GM23338 (cell line): ENCODE data around the gene PHKG1. TPM values are rescaled to one million over a fixed set of nuclear protein-coding genes. Genes with fewer than 3 reads are reported as not detected.

Experiments used
- ATAC-seq: fragments of 200-7000 bp; cut with Tn5 transposase; 3 replicates; pipeline ENCODE4 v1.9.1; 2020
- DNase-seq: peaks from one replicate; pipeline ENCODE4 v3.0.0-alpha.2; 2015; ENCODE audit warnings: low spot score
- H2AFZ ChIP-seq: fragments of 200-600 bp; sonication (generic); 2 replicates; pipeline ENCODE4 v1.8.0; 2016; ENCODE audit warnings: antibody characterized with exemption, mild to moderate bottlenecking, moderate library complexity
- H3F3A ChIP-seq: fragments of 200-600 bp; sonication (generic); replicated peaks from 2 replicates; pipeline ENCODE4 v1.8.0; 2017; ENCODE audit warnings: antibody characterized with exemption, mixed run types, low read depth
- H3K27ac ChIP-seq: fragments of 200-600 bp; sonication (generic); 2 replicates; pipeline ENCODE4 v1.6.1; 2016; ENCODE audit warnings: low read depth
- H3K27me3 ChIP-seq: fragments of 200-600 bp; sonication (generic); 2 replicates; pipeline ENCODE4 v1.8.0; 2016; ENCODE audit warnings: mild to moderate bottlenecking, mixed run types, moderate library complexity; ENCODE audit not compliant: insufficient read depth
- H3K36me3 ChIP-seq: fragments of 200-600 bp; sonication (generic); 2 replicates; pipeline ENCODE4 v1.8.0; 2016; ENCODE audit warnings: mild to moderate bottlenecking; ENCODE audit not compliant: insufficient read depth
- H3K4me1 ChIP-seq: fragments of 200-600 bp; sonication (generic); 2 replicates; pipeline ENCODE4 v1.8.0; 2016; ENCODE audit warnings: mild to moderate bottlenecking, moderate library complexity; ENCODE audit not compliant: insufficient read depth
- H3K4me2 ChIP-seq: fragments of 200-600 bp; sonication (generic); 2 replicates; pipeline ENCODE4 v1.7.1; 2017; ENCODE audit warnings: mixed run types
- H3K4me3 ChIP-seq: fragments of 200-600 bp; sonication (generic); 2 replicates; pipeline ENCODE4 v1.6.1; 2016; ENCODE audit warnings: mixed run types
- H3K79me2 ChIP-seq: fragments of 200-600 bp; sonication (generic); replicated peaks from 2 replicates; pipeline ENCODE4 v1.8.0; 2017; ENCODE audit warnings: mild to moderate bottlenecking; ENCODE audit not compliant: insufficient read depth
- H3K9me2 ChIP-seq: fragments of 200-600 bp; sonication (generic); 2 replicates; pipeline ENCODE4 v1.8.0; 2017; ENCODE audit not compliant: insufficient read depth
- H4K20me1 ChIP-seq: fragments of 200-600 bp; sonication (generic); replicated peaks from 2 replicates; pipeline ENCODE4 v1.8.0; 2017; ENCODE audit warnings: mild to moderate bottlenecking; ENCODE audit not compliant: insufficient read depth
- H3K27ac Mint-ChIP-seq: 2 replicates; pipeline ENCODE4 v1.8.0; 2020; ENCODE audit warnings: inconsistent platforms, mild to moderate bottlenecking, moderate library complexity, mixed read lengths
- H3K27me3 Mint-ChIP-seq: 3 replicates; pipeline ENCODE4 v1.8.0; 2022; ENCODE audit warnings: low read depth, mild to moderate bottlenecking, moderate library complexity, mixed read lengths, inconsistent platforms; ENCODE audit not compliant: insufficient read depth, poor library complexity
- H3K36me3 Mint-ChIP-seq: 3 replicates; pipeline ENCODE4 v1.8.0; 2021; ENCODE audit warnings: low read depth, mild to moderate bottlenecking, inconsistent platforms, moderate library complexity, mixed read lengths
- H3K4me1 Mint-ChIP-seq: 3 replicates; pipeline ENCODE4 v1.8.0; 2020; ENCODE audit warnings: mild to moderate bottlenecking, inconsistent platforms, mixed read lengths
- H3K4me3 Mint-ChIP-seq: 3 replicates; pipeline ENCODE4 v1.8.0; 2021; ENCODE audit warnings: moderate library complexity, mild to moderate bottlenecking, inconsistent platforms, mixed read lengths
- H3K9me3 Mint-ChIP-seq: 3 replicates; pipeline ENCODE4 v1.8.0; 2020; ENCODE audit warnings: moderate library complexity, mild to moderate bottlenecking, inconsistent platforms, mixed read lengths
- ETS1 ChIP-seq: IDR thresholded peaks from 2 replicates; pipeline ENCODE4 v1.6.1; 2016; ENCODE audit warnings: antibody characterized with exemption
- EZH2 ChIP-seq: fragments of 200-600 bp; sonication (generic); IDR thresholded peaks from one replicate; pipeline ENCODE4 v1.8.0; 2017; ENCODE audit warnings: antibody characterized with exemption, mild to moderate bottlenecking, low read depth; ENCODE audit not compliant: unreplicated experiment
- EZH2phosphoT487 ChIP-seq: fragments of 200-600 bp; sonication (generic); IDR thresholded peaks from one replicate; pipeline ENCODE4 v1.8.1; 2018; ENCODE audit warnings: antibody characterized with exemption; ENCODE audit not compliant: unreplicated experiment
- JUNB ChIP-seq: IDR thresholded peaks from one replicate; pipeline ENCODE4 v1.6.1; 2016; ENCODE audit warnings: antibody characterized with exemption; ENCODE audit not compliant: unreplicated experiment
- NANOG ChIP-seq: IDR thresholded peaks from 2 replicates; pipeline ENCODE4 v1.6.1; 2016; ENCODE audit warnings: antibody characterized with exemption, borderline replicate concordance
- STAT1 ChIP-seq: IDR thresholded peaks from one replicate; pipeline ENCODE4 v1.6.1; 2016; ENCODE audit warnings: antibody characterized with exemption; ENCODE audit not compliant: unreplicated experiment
- ZNF331 ChIP-seq: fragments of 250-450 bp; sonication (Bioruptor Pico); IDR thresholded peaks from 2 replicates; pipeline ENCODE4 v1.5.0; 2020; ENCODE audit warnings: low read depth, mild to moderate bottlenecking, moderate library complexity
- polyA plus RNA-seq: library from polyadenylated mRNA; unstranded; fragments of >200 nt; fragmentation: Nextera tagmentation; extraction: Ambion mirVana; gene quantifications from 2 replicates; pipeline ENCODE4 v1.2.1, GENCODE V29; 2016
- total RNA-seq: library from RNA; depleted of rRNA; stranded (reverse); fragments of >200 nt; shearing (Covaris generic); gene quantifications from 2 replicates; pipeline ENCODE4 v1.2.3, GENCODE V29; 2014
- TF ChIP-seq, protein P1 (sequence below): fragments of 250-450 bp; sonication (Bioruptor Pico); IDR thresholded peaks from 2 replicates; pipeline ENCODE4 v1.5.0; 2020; ENCODE audit warnings: mild to moderate bottlenecking, moderate library complexity

The PHKG1 gene
- total and polyA plus RNA-seq, 2 experiments from 2014 or later, result not detected

- TF ChIP-seq, protein P1, sequence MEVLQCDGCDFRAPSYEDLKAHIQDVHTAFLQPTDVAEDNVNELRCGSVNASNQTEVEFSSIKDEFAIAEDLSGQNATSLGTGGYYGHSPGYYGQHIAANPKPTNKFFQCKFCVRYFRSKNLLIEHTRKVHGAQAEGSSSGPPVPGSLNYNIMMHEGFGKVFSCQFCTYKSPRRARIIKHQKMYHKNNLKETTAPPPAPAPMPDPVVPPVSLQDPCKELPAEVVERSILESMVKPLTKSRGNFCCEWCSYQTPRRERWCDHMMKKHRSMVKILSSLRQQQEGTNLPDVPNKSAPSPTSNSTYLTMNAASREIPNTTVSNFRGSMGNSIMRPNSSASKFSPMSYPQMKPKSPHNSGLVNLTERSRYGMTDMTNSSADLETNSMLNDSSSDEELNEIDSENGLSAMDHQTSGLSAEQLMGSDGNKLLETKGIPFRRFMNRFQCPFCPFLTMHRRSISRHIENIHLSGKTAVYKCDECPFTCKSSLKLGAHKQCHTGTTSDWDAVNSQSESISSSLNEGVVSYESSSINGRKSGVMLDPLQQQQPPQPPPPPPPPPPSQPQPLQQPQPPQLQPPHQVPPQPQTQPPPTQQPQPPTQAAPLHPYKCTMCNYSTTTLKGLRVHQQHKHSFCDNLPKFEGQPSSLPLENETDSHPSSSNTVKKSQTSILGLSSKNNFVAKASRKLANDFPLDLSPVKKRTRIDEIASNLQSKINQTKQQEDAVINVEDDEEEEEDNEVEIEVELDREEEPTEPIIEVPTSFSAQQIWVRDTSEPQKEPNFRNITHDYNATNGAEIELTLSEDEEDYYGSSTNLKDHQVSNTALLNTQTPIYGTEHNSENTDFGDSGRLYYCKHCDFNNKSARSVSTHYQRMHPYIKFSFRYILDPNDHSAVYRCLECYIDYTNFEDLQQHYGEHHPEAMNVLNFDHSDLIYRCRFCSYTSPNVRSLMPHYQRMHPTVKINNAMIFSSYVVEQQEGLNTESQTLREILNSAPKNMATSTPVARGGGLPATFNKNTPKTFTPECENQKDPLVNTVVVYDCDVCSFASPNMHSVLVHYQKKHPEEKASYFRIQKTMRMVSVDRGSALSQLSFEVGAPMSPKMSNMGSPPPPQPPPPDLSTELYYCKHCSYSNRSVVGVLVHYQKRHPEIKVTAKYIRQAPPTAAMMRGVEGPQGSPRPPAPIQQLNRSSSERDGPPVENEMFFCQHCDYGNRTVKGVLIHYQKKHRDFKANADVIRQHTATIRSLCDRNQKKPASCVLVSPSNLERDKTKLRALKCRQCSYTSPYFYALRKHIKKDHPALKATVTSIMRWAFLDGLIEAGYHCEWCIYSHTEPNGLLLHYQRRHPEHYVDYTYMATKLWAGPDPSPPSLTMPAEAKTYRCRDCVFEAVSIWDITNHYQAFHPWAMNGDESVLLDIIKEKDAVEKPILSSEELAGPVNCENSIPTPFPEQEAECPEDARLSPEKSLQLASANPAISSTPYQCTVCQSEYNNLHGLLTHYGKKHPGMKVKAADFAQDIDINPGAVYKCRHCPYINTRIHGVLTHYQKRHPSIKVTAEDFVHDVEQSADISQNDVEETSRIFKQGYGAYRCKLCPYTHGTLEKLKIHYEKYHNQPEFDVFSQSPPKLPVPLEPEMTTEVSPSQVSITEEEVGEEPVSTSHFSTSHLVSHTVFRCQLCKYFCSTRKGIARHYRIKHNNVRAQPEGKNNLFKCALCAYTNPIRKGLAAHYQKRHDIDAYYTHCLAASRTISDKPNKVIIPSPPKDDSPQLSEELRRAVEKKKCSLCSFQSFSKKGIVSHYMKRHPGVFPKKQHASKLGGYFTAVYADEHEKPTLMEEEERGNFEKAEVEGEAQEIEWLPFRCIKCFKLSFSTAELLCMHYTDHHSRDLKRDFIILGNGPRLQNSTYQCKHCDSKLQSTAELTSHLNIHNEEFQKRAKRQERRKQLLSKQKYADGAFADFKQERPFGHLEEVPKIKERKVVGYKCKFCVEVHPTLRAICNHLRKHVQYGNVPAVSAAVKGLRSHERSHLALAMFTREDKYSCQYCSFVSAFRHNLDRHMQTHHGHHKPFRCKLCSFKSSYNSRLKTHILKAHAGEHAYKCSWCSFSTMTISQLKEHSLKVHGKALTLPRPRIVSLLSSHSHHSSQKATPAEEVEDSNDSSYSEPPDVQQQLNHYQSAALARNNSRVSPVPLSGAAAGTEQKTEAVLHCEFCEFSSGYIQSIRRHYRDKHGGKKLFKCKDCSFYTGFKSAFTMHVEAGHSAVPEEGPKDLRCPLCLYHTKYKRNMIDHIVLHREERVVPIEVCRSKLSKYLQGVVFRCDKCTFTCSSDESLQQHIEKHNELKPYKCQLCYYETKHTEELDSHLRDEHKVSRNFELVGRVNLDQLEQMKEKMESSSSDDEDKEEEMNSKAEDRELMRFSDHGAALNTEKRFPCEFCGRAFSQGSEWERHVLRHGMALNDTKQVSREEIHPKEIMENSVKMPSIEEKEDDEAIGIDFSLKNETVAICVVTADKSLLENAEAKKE (CRISPR knock-in tag), result no peak
- TF ChIP-seq NANOG, result no peak
Observed at GRCh38 chr7:56079450-56080185, 13.1 kb downstream of the PHKG1 start (continued).

DNA sequence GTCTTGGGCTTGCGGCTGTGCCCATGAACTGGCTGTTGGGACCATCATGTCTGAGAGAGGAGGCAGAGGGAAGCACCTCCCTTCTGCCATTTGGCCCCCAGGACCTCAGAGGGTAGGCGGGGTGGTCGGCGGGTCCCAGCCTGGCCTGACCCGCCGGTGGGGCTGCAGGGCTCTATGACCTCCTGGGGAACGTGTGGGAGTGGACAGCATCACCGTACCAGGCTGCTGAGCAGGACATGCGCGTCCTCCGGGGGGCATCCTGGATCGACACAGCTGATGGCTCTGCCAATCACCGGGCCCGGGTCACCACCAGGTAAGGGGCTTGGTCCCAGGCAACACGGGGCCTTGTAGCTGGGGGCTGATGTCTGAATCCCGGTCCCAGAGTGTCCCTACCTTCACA lies 14.6 kb downstream of the PHKG1 start:
- no peaks in the 10 kb centered on the region for H3K4me1 ChIP-seq
- Mint-ChIP-seq H3K36me3 (peaks cover 23% of the 10 kb centered on the region), H3K27me3 (peaks cover 11% of the 10 kb centered on the region), H3K4me1 (peaks cover 2% of the 10 kb centered on the region; the same call in 2 of the 3 replicates), H3K27ac (no peak overlapping the region), H3K9me3 (no peaks in the 10 kb centered on the region; the same call in 2 of the 3 replicates), H3K4me3 (no peak overlapping the region)
- no peaks in the 10 kb centered on the region for H3K79me2 ChIP-seq
- no peak overlapping the region for H2AFZ ChIP-seq
- no peak overlapping the region for H3K4me3 ChIP-seq
- no peaks in the 10 kb centered on the region for H4K20me1 ChIP-seq
- H3K9me2 ChIP-seq, result no peaks in the 10 kb centered on the region
- H3K4me2 ChIP-seq, result no peak overlapping the region
- H3K27me3 ChIP-seq, result no peaks in the 10 kb centered on the region
- ATAC-seq (no peak), DNase-seq (no peak)
- H3K36me3 ChIP-seq, result no peaks in the 10 kb centered on the region; the same call in 1 of the 2 replicates
- 0 out of 2 replicates have a peak, but pooled peaks cover 1% of the 10 kb centered on the region for H3F3A ChIP-seq
- H3K27ac ChIP-seq, result no peak overlapping the region
- TF ChIP-seq ZNF331 (CRISPR knock-in tag) (no peak), JUNB (no peak), EZH2 (no peak), EZH2phosphoT487 (no peak), ETS1 (no peak), STAT1 (no peak)
- TF ChIP-seq, protein P1 (CRISPR knock-in tag), result no peak
